Activated gamma-delta T cell (primary cell): ENCODE results near the gene DOP1A.

Source experiments
- DNase-seq: peaks from one replicate; lab custom pipeline; 2025; lab: John Stamatoyannopoulos, UW
- total RNA-seq, 2 donors: gene quantifications; one replicate each; lab custom pipeline; 2026; lab: John Stamatoyannopoulos, UW

DOP1A gene
- total RNA-seq = 105 to 125 reads per million in 2 donors

DNA sequence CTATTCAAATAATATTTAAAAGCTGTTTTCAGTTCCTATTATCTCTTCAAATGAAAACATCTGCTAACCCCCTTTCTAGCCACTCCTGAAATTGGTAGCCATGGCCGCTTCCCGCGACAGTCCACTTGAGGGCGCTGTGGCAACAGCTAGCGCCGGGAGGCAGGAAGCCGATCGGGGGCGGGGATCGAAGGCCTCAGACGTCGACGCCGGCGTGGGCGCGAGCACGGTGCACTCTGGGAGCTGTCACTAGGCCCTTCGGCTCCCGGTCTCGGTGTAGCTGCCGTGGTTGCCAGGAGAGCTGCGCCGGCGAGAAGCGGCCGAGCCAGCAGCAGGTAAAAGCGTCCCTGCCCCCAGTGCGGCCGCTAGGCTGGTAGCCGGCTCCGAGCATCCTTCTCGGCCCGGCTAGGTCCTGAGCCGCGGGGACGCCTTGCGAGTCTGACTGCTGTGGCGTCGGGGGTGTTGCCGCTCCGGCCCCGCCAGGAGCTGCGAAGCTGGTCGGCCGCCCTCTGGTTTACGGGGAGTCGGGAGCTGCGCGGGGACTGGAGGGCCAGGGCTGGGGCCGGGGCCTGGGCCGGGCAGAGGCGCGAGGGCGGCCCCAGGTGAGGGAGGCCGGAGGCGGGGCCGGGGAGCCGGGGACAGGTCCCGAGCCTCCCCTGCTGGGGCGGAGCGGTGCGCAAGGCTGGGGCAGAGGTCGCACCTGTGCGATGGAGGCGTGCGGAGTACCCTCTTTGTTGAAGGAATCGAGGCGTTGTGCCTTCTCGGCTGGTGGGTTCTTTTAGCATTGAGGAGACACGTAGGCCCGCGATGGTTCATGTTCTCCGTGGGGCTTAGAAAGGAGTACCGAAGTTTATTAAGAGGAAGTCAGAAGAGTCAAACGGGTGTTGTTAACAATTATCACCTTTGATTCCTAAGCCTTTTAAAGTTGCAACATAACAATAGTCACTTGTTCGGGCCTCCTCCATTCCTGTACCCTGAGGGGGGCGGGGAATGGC lies at the start of gene DOP1A:
DOP1A (plus strand) TSS at position 224 of the 992 bp plus-strand sequence. CDS start 29,307 bp downstream, outside the sequence.
- DNase-seq = peak; percentile 86

GRCh38 chr6:83019741-83020140 lies 47.7 kb upstream of the DOP1A start:
- DNase-seq = no peak

DNA sequence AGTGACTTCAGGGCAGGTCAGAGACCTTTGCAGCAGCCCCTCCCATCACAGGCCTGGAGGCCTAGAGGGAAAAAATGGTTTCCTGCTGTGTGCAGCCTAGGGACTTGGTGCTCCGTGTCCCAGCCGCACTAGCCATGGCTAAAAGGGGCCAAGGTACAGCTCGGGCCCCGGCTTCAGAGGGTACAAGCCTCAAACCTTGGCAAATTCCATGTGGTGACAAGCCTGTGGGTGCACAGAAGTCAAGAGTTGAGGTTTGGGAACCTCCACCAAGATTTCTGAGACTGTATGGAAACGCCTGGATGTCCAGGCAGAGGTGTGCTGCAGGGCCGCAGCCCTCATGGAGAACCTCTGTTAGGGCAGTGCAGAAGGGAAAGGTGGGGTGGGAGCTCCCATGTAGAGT lies 35.8 kb upstream of the DOP1A start:
- no peak for DNase-seq

DNA sequence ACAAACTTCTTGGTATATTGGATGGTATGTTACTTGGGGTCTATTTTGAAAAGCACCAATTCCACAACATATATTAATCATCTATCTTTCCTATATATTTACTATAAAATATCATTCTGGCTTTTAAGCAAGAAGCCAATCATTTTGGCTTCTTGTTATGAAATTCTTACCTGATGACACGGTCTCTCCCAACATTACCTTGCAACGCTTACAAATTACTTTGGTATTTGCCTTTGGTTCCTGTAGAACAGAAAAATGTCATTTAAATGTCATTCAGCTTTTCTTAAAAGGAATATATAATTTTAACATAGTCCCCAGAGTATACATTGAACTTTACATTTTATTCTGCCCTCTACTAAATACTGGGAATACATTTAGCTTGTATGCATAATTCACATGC lies 29.2 kb upstream of the DOP1A start:
- DNase-seq = no peak

DNA sequence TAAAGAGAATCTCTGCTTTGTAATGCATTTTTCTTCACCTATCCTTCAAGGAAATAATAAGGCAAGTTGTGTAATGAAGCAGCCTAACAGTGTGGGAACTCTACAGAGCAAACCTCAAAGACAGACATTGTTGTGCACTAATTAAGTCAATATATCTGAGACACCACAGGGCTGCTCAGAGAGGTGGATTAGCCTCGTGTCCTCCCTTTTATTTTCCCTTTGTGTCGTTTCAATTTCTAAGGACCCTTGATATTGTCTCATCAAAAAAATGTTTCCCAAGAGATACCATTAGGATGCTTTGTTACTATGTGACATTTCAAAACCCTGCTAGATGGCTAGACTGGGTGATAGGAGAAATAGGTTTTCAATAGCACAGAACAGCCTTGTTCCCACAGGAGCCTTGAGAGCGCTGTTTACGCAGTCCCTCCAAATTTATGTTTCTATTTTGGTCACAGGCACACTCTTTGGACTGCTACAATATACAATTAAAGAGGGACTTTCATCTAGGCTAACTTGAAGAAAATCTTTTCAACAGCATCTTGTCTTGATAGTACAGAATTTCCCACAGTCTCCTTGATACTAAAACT lies 24.9 kb upstream of the DOP1A start:
- DNase-seq = no peak

DNA sequence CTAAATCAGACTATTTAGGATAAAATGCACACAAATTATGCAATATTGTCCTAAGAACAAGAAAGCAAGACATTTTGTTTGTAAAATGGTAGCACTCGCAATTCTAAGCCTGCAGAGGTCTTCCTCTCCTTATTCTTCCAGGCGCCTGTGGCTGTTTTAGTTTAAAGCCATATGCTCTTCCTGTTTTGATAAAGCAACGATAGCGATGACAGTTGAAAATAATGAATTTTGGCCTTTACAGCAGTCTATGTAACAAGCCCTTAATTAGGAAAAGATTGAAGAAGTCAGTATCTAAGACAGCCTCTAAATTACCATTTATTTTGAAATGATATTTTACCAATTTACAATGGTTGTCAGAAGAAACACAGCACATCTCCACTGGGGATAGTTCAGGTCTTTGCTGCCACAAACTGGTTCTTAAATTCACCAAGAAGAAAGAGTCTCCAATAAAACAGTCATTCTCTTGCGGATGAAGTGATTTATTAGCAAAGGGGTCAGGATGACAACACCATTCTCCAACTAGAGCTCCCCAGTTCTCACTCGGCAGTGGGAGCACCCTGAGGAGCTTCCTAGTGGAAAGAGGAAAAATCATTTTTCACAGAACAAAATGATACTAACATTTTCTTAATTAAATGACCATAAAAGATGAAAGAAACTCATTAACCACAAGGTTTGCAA lies 23.2 kb upstream of the DOP1A start:
- no peak for DNase-seq

GRCh38 chr6:83047065-83047754 lies 20.3 kb upstream of the DOP1A start:
- no peak for DNase-seq

GRCh38 chr6:83051377-83052172 lies 15.9 kb upstream of the DOP1A start:
- no peak for DNase-seq

- no peak for DNase-seq
Measured at GRCh38 chr6:83053678-83054077, 13.8 kb upstream of the DOP1A start.

DNA sequence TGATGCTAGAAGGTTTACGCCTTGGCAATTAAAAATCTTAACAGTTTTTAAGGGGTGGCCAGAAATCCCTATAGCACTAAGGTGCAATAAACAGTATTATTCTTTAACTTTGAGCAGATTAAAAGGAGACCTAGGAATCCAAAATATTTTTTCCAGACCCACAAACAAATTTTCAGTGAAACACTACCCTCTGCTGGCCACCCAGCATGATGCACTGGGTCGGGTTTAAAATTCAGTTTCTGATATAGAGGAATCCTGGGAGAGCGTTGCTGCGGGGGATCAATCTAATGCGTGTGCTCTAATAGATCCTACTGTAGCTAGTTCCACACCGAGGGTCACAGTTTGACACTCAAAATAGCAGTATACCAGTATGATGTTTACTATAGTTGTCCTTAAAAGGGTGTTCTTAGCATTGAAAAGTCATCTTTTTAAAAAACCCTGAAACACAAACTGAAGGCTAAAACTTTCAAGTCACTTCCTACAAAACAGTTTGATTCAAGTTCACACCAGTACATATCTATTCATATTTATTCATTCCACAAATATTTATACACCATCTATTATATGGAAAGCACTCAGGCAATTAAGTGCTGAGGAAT lies 12.0 kb upstream of the DOP1A start:
- DNase-seq = no peak

- no peak for DNase-seq
Measured at GRCh38 chr6:83057705-83058321, 9.7 kb upstream of the DOP1A start.

DNA sequence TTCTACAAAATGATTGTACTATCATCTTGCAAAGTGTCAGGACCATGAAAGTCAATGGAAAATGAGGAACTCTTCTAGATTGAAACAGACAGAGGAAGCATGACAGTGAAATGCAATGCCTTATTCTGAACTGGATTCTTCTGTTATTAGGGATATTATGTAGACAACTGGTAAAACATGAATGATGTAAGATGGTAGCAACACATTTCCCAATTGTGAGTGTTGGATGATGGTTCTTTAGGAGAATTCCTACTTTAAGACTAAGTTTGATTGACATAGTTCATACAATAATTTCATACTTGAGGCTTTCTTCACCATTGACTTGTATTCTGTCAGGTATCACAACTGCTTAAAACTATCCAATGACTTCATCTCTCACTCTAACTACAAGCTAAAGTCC lies 6.3 kb upstream of the DOP1A start:
- DNase-seq = no peak

- no peak for DNase-seq
Measured at GRCh38 chr6:83062225-83062624, 5.2 kb upstream of the DOP1A start.

- DNase-seq = peak; percentile 89
Measured at GRCh38 chr6:83065511-83066192, 1.8 kb upstream of the DOP1A start, which contains the start of gene UBE3D. Gene UBE3D, minus strand, starts transcription at chr6:83065841. Its CDS starts 123 bp downstream, at chr6:83065718.

GRCh38 chr6:83068616-83069015 lies 1.1 kb downstream of the DOP1A start:
- DNase-seq = no peak

GRCh38 chr6:83069633-83070032 lies 2.2 kb downstream of the DOP1A start:
- no peak for DNase-seq

- DNase-seq = no peak
Measured at GRCh38 chr6:83071023-83071422, 3.6 kb downstream of the DOP1A start.

GRCh38 chr6:83071707-83072106 lies 4.2 kb downstream of the DOP1A start:
- no peak for DNase-seq

DNA sequence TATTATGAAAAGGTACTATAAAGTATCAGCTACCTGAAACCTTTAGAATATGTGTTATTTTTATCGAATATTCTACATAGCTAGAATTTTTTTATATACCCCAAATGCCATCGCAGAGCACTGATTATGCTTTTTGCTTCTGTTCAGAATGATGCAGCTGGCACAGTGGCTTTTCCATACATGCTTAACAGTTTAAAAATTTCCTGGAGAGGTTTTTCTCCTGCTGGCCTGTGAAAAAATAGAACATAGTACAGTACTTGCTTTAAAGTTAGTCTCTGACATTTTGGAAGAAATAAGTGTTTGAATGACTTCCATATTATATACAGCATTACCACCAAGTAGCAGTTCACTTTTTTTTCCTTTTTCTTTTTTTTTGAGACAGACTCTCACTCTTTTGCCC lies 5.3 kb downstream of the DOP1A start:
- DNase-seq = no peak

- DNase-seq = no peak
Measured at GRCh38 chr6:83073615-83074014, 6.1 kb downstream of the DOP1A start.
